Esophagus (tissue), 2 donors: ENCODE data around the gene GCK. TPM values are rescaled to one million over a fixed set of nuclear protein-coding genes. Genes with fewer than 3 reads are reported as not detected.
A peak's percentile ranks its signal among the peaks of the same experiment; 100 is the strongest.
"Not testable (repeated sequence)": the region's sequence is repeated elsewhere in the genome, so short reads cannot be mapped to it uniquely, and the experiment has no call there.

Source experiments
- H3K27ac ChIP-seq, 2 donors: one replicate each; pipeline ENCODE4 v1.5.1; 2013; ENCODE audit warnings: low read depth in 2 of 2, mild to moderate bottlenecking in 2 of 2, inconsistent platforms in 1 of 2, low read length in 1 of 2, moderate library complexity in 1 of 2
- H3K27me3 ChIP-seq, 2 donors: one replicate each; pipeline ENCODE4 v1.6.1; 2013; ENCODE audit warnings: low read length in 2 of 2, control low read depth in 1 of 2, mild to moderate bottlenecking in 1 of 2; ENCODE audit not compliant: insufficient read depth in 2 of 2, control insufficient read depth in 1 of 2
- H3K36me3 ChIP-seq, 2 donors: one replicate each; pipeline ENCODE4 v1.6.1; 2013; ENCODE audit warnings: low read length in 1 of 2; ENCODE audit not compliant: control insufficient read depth in 2 of 2, insufficient read depth in 2 of 2
- H3K4me1 ChIP-seq, 2 donors: one replicate each; pipeline ENCODE4 v1.6.1; 2013; ENCODE audit warnings: low read length in 1 of 2; ENCODE audit not compliant: control insufficient read depth in 2 of 2, insufficient read depth in 2 of 2
- H3K4me3 ChIP-seq, 2 donors: one replicate each; pipeline ENCODE4 v1.5.1; 2013; ENCODE audit warnings: low read length in 2 of 2, mild to moderate bottlenecking in 2 of 2, low read depth in 1 of 2, moderate library complexity in 1 of 2
- H3K9me3 ChIP-seq, 2 donors: one replicate each; pipeline ENCODE4 v1.6.1; 2013; ENCODE audit warnings: mild to moderate bottlenecking in 2 of 2, low read depth in 1 of 2, low read length in 1 of 2, moderate library complexity in 1 of 2; ENCODE audit not compliant: control insufficient read depth in 2 of 2, insufficient read depth in 1 of 2
- WGBS, 2 donors: extraction: QIAGEN DNeasy Blood & Tissue Kit; methylation state at CpG; one replicate each; pipeline ENCODE4 v1.1.7; 2013; 5-methylcytosine and 5-hydroxymethylcytosine counted together
- polyA plus RNA-seq, 2 donors: library from polyadenylated mRNA; stranded (reverse); fragments of 200-250 nt; gene quantifications; one replicate each; pipeline ENCODE4 v1.2.3, GENCODE V29; 2013
- donor health status: healthy with polysubstance abuse.
- donor health status: Bipolar disorder and iron deficiency.

The GCK gene
- polyA plus RNA-seq, 2 donors, result 0.18 to 0.27 TPM

- H3K4me1 ChIP-seq, result peaks cover 0 to 11% of the 10 kb centered on the region in 2 donors
- H3K9me3 ChIP-seq, result peaks cover 0 to 6% of the 10 kb centered on the region in 2 donors
- H3K36me3 ChIP-seq, result no peaks in the 10 kb centered on the region
- H3K27me3 ChIP-seq, result no peaks in the 10 kb centered on the region
- 74 to 86% methylated on average over 5 of the region's 5 CpGs for WGBS, 2 donors
- H3K27ac ChIP-seq, result no peak overlapping the region
- no peak overlapping the region for H3K4me3 ChIP-seq
Measured at GRCh38 chr7:44185729-44186128, 3.5 kb downstream of the GCK start.

- H3K9me3 ChIP-seq, result peaks cover 0 to 6% of the 10 kb centered on the region in 2 donors
- peaks cover 0 to 11% of the 10 kb centered on the region in 2 donors for H3K4me1 ChIP-seq
- H3K4me3 ChIP-seq, result no peak overlapping the region
- H3K27ac ChIP-seq, result peak overlapping the region in 1 of 2 donors; percentile 6
- H3K27me3 ChIP-seq, result no peaks in the 10 kb centered on the region
- 83 to 84% methylated on average over 2 of the region's 2 CpGs for WGBS, 2 donors
- H3K36me3 ChIP-seq, result no peaks in the 10 kb centered on the region
Measured at GRCh38 chr7:44184873-44185446, 4.3 kb downstream of the GCK start.

GRCh38 chr7:44184206-44184872 lies 4.9 kb downstream of the GCK start:
- peaks cover 0 to 11% of the 10 kb centered on the region in 2 donors for H3K4me1 ChIP-seq
- H3K9me3 ChIP-seq, result peaks cover 0 to 6% of the 10 kb centered on the region in 2 donors
- peak overlapping the region in 1 of 2 donors; percentile 45 for H3K27ac ChIP-seq
- H3K36me3 ChIP-seq, result no peaks in the 10 kb centered on the region
- no peaks in the 10 kb centered on the region for H3K27me3 ChIP-seq
- H3K4me3 ChIP-seq, result no peak overlapping the region
- 57 to 68% methylated on average over 16 of the region's 16 CpGs for WGBS, 2 donors

- Histone ChIP-seq H3K4me1 (peaks cover 0 to 11% of the 10 kb centered on the region in 2 donors), H3K27me3 (no peaks in the 10 kb centered on the region)
Measured at GRCh38 chr7:44183386-44183785, 5.9 kb downstream of the GCK start.

GRCh38 chr7:44182827-44183226 lies 6.4 kb downstream of the GCK start:
- H3K27ac ChIP-seq, result no peak overlapping the region
- WGBS, 2 donors, result 79 to 93% methylated on average over 5 of the region's 5 CpGs
- H3K36me3 ChIP-seq, result no peaks in the 10 kb centered on the region

More at GRCh38 chr7:44183386-44183785, 5.9 kb downstream of the GCK start:
- WGBS, 2 donors, result 20 to 31% methylated on average over 2 of the region's 2 CpGs
- Histone ChIP-seq H3K4me3 (no peak overlapping the region), H3K27ac (no peak overlapping the region), H3K9me3 (peaks cover 0 to 6% of the 10 kb centered on the region in 2 donors), H3K36me3 (no peaks in the 10 kb centered on the region)

GRCh38 chr7:44180631-44181030 lies 8.6 kb downstream of the GCK start:
- no peak overlapping the region for H3K4me3 ChIP-seq

More at GRCh38 chr7:44182827-44183226, 6.4 kb downstream of the GCK start:
- Histone ChIP-seq H3K4me3 (no peak overlapping the region), H3K27me3 (no peaks in the 10 kb centered on the region), H3K9me3 (peaks cover 0 to 6% of the 10 kb centered on the region in 2 donors), H3K4me1 (peaks cover 0 to 11% of the 10 kb centered on the region in 2 donors)

GRCh38 chr7:44177570-44178131 lies 11.6 kb downstream of the GCK start:
- Histone ChIP-seq H3K27ac (no peak overlapping the region), H3K36me3 (no peaks in the 10 kb centered on the region), H3K9me3 (peaks cover 0 to 3% of the 10 kb centered on the region in 2 donors), H3K4me3 (no peak overlapping the region), H3K27me3 (no peaks in the 10 kb centered on the region), H3K4me1 (no peaks in the 10 kb centered on the region)
- WGBS, 2 donors, result 72 to 76% methylated on average over 4 of the region's 4 CpGs

More at GRCh38 chr7:44180631-44181030, 8.6 kb downstream of the GCK start:
- no peak overlapping the region for H3K27ac ChIP-seq
- H3K9me3 ChIP-seq, result peaks cover 0 to 6% of the 10 kb centered on the region in 2 donors
- H3K36me3 ChIP-seq, result no peaks in the 10 kb centered on the region
- no peaks in the 10 kb centered on the region for H3K27me3 ChIP-seq
- WGBS, 2 donors, result 49 to 53% methylated on average over 3 of the region's 3 CpGs
- peaks cover 0 to 11% of the 10 kb centered on the region in 2 donors for H3K4me1 ChIP-seq

GRCh38 chr7:44176486-44176885 lies 12.8 kb downstream of the GCK start:
- no peaks in the 10 kb centered on the region for H3K36me3 ChIP-seq
- no peak overlapping the region for H3K27ac ChIP-seq
- WGBS, 2 donors, result 72 to 84% methylated on average over 7 of the region's 7 CpGs
- no peak overlapping the region for H3K4me3 ChIP-seq
- no peaks in the 10 kb centered on the region for H3K9me3 ChIP-seq
- no peaks in the 10 kb centered on the region for H3K4me1 ChIP-seq
- H3K27me3 ChIP-seq, result no peaks in the 10 kb centered on the region

- no peaks in the 10 kb centered on the region for H3K9me3 ChIP-seq
- no peaks in the 10 kb centered on the region for H3K36me3 ChIP-seq
- 69 to 83% methylated on average over 3 of the region's 3 CpGs for WGBS, 2 donors
Measured at GRCh38 chr7:44175730-44176129, 13.5 kb downstream of the GCK start.

GRCh38 chr7:44174694-44174948 lies 14.6 kb downstream of the GCK start:
- not testable (repeated sequence) for H3K27me3 ChIP-seq, H3K4me3 ChIP-seq, H3K4me1 ChIP-seq, H3K36me3 ChIP-seq, H3K9me3 ChIP-seq, H3K27ac ChIP-seq
- WGBS, 2 donors, result 59 to 71% methylated on average over 1 of the region's 1 CpG

More at GRCh38 chr7:44175730-44176129, 13.5 kb downstream of the GCK start:
- no peak overlapping the region for H3K4me3 ChIP-seq
- no peaks in the 10 kb centered on the region for H3K27me3 ChIP-seq
- H3K4me1 ChIP-seq, result no peaks in the 10 kb centered on the region
- no peak overlapping the region for H3K27ac ChIP-seq
